Hepatocyte (in vitro differentiated cells): ENCODE results near the gene SOX18.

Experiments used
- EZH2 ChIP-seq: fragments of 200-600 bp; sonication (generic); IDR thresholded peaks from 2 replicates; pipeline ENCODE4 v1.6.1; 2016; ENCODE audit warnings: antibody characterized with exemption, mild to moderate bottlenecking, borderline replicate concordance
- TF ChIP-seq, protein P1 (sequence below): fragments of 200-600 bp; sonication (generic); IDR thresholded peaks from 2 replicates; pipeline ENCODE4 v1.5.1; 2016; ENCODE audit warnings: antibody characterized with exemption, mild to moderate bottlenecking; ENCODE audit not compliant: poor library complexity

DNA sequence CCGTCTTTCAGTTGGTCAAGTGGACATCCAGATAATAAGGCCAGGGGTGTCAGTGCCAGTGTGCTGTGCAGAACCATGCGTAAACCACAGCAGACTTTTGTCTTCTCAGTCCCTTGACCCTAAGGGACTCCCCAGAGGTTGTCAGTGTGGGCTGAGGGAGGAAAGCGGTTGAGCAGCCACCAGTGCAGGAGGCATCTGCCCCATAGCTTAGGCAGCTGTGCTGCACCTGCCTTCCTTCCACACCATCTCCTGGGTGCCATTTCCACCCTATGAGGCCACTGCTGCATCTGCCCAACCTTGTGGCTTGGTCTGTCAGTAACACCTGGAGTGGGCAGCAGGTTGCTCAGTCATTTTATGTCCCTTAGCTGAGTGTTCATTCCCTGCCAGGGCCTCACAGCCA, 42.5 kb downstream of the SOX18 start:
- TF ChIP-seq, protein P1, sequence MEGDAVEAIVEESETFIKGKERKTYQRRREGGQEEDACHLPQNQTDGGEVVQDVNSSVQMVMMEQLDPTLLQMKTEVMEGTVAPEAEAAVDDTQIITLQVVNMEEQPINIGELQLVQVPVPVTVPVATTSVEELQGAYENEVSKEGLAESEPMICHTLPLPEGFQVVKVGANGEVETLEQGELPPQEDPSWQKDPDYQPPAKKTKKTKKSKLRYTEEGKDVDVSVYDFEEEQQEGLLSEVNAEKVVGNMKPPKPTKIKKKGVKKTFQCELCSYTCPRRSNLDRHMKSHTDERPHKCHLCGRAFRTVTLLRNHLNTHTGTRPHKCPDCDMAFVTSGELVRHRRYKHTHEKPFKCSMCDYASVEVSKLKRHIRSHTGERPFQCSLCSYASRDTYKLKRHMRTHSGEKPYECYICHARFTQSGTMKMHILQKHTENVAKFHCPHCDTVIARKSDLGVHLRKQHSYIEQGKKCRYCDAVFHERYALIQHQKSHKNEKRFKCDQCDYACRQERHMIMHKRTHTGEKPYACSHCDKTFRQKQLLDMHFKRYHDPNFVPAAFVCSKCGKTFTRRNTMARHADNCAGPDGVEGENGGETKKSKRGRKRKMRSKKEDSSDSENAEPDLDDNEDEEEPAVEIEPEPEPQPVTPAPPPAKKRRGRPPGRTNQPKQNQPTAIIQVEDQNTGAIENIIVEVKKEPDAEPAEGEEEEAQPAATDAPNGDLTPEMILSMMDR = no peak
- TF ChIP-seq EZH2 = no peak
